Measurements from ENCODE around the gene GABBR2. TPM values are rescaled to one million over a fixed set of nuclear protein-coding genes. Genes with fewer than 3 reads are reported as not detected.

GABBR2 gene
- total RNA-seq, 1 donor from 2014 or later = 0.74 TPM

GRCh38 chr9:98356953-98357690 lies 351.6 kb downstream of the GABBR2 start:
- Mint-ChIP-seq H3K9me3 (no peaks in the 10 kb centered on the region), H3K27me3 (ENCODE audit: low read depth) (peaks cover 11% of the 10 kb centered on the region), H3K36me3 (no peaks in the 10 kb centered on the region), H3K4me3 (no peak overlapping the region), H3K27ac (no peak overlapping the region), H3K4me1 (no peaks in the 10 kb centered on the region)
- no peak for DNase-seq (ENCODE audit: low spot score in 2 of 2, unreplicated experiment in 2 of 2)
- TF ChIP-seq CTCF (IDR thresholded peaks at IDR 0.05; ENCODE audit: unreplicated experiment) = no peak

GRCh38 chr9:98356326-98356725 lies 352.4 kb downstream of the GABBR2 start:
- DNase-seq (ENCODE audit: low spot score in 2 of 2, unreplicated experiment in 2 of 2) = no peak
- H3K4me1 Mint-ChIP-seq = no peaks in the 10 kb centered on the region
- no peak overlapping the region for H3K27ac Mint-ChIP-seq
- peaks cover 12% of the 10 kb centered on the region for H3K27me3 Mint-ChIP-seq (ENCODE audit: low read depth)
- H3K9me3 Mint-ChIP-seq = peaks cover 7% of the 10 kb centered on the region
- no peaks in the 10 kb centered on the region for H3K36me3 Mint-ChIP-seq
- TF ChIP-seq CTCF (IDR thresholded peaks at IDR 0.05; ENCODE audit: unreplicated experiment) = no peak
- no peak overlapping the region for H3K4me3 Mint-ChIP-seq

- TF ChIP-seq CTCF (IDR thresholded peaks at IDR 0.05; ENCODE audit: unreplicated experiment) = no peak
- H3K4me3 Mint-ChIP-seq = no peak overlapping the region
- H3K36me3 Mint-ChIP-seq = no peaks in the 10 kb centered on the region
- peaks cover 20% of the 10 kb centered on the region for H3K9me3 Mint-ChIP-seq
- peaks cover 37% of the 10 kb centered on the region for H3K27me3 Mint-ChIP-seq (ENCODE audit: low read depth)
- H3K4me1 Mint-ChIP-seq = no peaks in the 10 kb centered on the region
- no peak overlapping the region for H3K27ac Mint-ChIP-seq
- no peak for DNase-seq (ENCODE audit: low spot score in 2 of 2, unreplicated experiment in 2 of 2)
Observed at GRCh38 chr9:98351370-98351769, 357.4 kb downstream of the GABBR2 start.

- H3K36me3 Mint-ChIP-seq = no peaks in the 10 kb centered on the region
- no peak overlapping the region for H3K4me3 Mint-ChIP-seq
- no peaks in the 10 kb centered on the region for H3K4me1 Mint-ChIP-seq
- DNase-seq (ENCODE audit: low spot score in 2 of 2, unreplicated experiment in 2 of 2) = no peak
- peaks cover 20% of the 10 kb centered on the region for H3K9me3 Mint-ChIP-seq
- peaks cover 56% of the 10 kb centered on the region for H3K27me3 Mint-ChIP-seq (ENCODE audit: low read depth)
- no peak overlapping the region for H3K27ac Mint-ChIP-seq
- no peak for TF ChIP-seq CTCF (IDR thresholded peaks at IDR 0.05; ENCODE audit: unreplicated experiment)
Observed at GRCh38 chr9:98347642-98348041, 361.1 kb downstream of the GABBR2 start.

- TF ChIP-seq CTCF (IDR thresholded peaks at IDR 0.05; ENCODE audit: unreplicated experiment) = no peak
- H3K9me3 Mint-ChIP-seq = peaks cover 1% of the 10 kb centered on the region
- peaks cover 50% of the 10 kb centered on the region for H3K27me3 Mint-ChIP-seq (ENCODE audit: low read depth)
- DNase-seq (ENCODE audit: low spot score in 2 of 2, unreplicated experiment in 2 of 2) = no peak
- H3K27ac Mint-ChIP-seq = no peak overlapping the region
- no peaks in the 10 kb centered on the region for H3K4me1 Mint-ChIP-seq
- H3K4me3 Mint-ChIP-seq = no peak overlapping the region
- H3K36me3 Mint-ChIP-seq = no peaks in the 10 kb centered on the region
Observed at GRCh38 chr9:98345011-98345410, 363.7 kb downstream of the GABBR2 start.

Data from mesothelial cell of epicardium (in vitro differentiated cells).